NCI-H1436 (cell line): ENCODE data around the gene FBXL17.
"Not testable (repeated sequence)": the region's sequence is repeated elsewhere in the genome, so short reads cannot be mapped to it uniquely, and the experiment has no call there.

Experiments
- DNase-seq: peaks from one replicate; lab custom pipeline; 2025; lab: John Stamatoyannopoulos, UW

Gene FBXL17

GRCh38 chr5:108381954-108382783 is at the start of gene FBXL17:
FBXL17 (minus strand) TSS chr5:108382098.
- DNase-seq, result peak; percentile 85

- DNase-seq, result no peak
These were observed 49.2 kb upstream of the FBXL17 start for GRCh38 chr5:108430931-108431608.

GRCh38 chr5:108421713-108422112 is 39.8 kb upstream of the FBXL17 start:
- DNase-seq, result no peak

GRCh38 chr5:108420755-108421154 is 38.9 kb upstream of the FBXL17 start:
- DNase-seq, result no peak

GRCh38 chr5:108420158-108420557 is 38.3 kb upstream of the FBXL17 start:
- peak; percentile 11 for DNase-seq

GRCh38 chr5:108418197-108418596 is 36.3 kb upstream of the FBXL17 start:
- DNase-seq, result no peak

- DNase-seq, result no peak
These were observed 35.3 kb upstream of the FBXL17 start for GRCh38 chr5:108417166-108417670.

GRCh38 chr5:108415726-108416125 is 33.8 kb upstream of the FBXL17 start:
- no peak for DNase-seq

GRCh38 chr5:108409786-108410185 is 27.9 kb upstream of the FBXL17 start:
- DNase-seq, result no peak

GRCh38 chr5:108405201-108405600 is 23.3 kb upstream of the FBXL17 start:
- DNase-seq, result not testable (repeated sequence)

- no peak for DNase-seq
These were observed 17.1 kb upstream of the FBXL17 start for GRCh38 chr5:108398964-108399363.

GRCh38 chr5:108396837-108397236 is 14.9 kb upstream of the FBXL17 start:
- DNase-seq, result not testable (repeated sequence)

- DNase-seq, result no peak
These were observed 5.9 kb upstream of the FBXL17 start for GRCh38 chr5:108387758-108388157.

GRCh38 chr5:108386345-108387061 is 4.6 kb upstream of the FBXL17 start:
- no peak for DNase-seq

GRCh38 chr5:108384741-108385140 is 2.8 kb upstream of the FBXL17 start:
- DNase-seq, result no peak

- no peak for DNase-seq
These were observed 959 bp upstream of the FBXL17 start for GRCh38 chr5:108382784-108383330.

GRCh38 chr5:108381350-108381953 is 446 bp downstream of the FBXL17 start:
- peak; percentile 41 for DNase-seq

GRCh38 chr5:108380531-108381349 is 1.2 kb downstream of the FBXL17 start:
- peak; percentile 73 for DNase-seq

- DNase-seq, result no peak
These were observed 2.0 kb downstream of the FBXL17 start for GRCh38 chr5:108379722-108380530.

GRCh38 chr5:108375768-108376167 is 6.1 kb downstream of the FBXL17 start:
- DNase-seq, result no peak
